HG02973 (cell line): ENCODE data around the gene ATF7.

ENCODE experiments used
- ATAC-seq: cut with Tn5 transposase; IDR thresholded peaks from one replicate; pipeline ENCODE4 v1.9.1; 2021; ENCODE audit warnings: moderate library complexity; ENCODE audit not compliant: unreplicated experiment

Gene ATF7

DNA sequence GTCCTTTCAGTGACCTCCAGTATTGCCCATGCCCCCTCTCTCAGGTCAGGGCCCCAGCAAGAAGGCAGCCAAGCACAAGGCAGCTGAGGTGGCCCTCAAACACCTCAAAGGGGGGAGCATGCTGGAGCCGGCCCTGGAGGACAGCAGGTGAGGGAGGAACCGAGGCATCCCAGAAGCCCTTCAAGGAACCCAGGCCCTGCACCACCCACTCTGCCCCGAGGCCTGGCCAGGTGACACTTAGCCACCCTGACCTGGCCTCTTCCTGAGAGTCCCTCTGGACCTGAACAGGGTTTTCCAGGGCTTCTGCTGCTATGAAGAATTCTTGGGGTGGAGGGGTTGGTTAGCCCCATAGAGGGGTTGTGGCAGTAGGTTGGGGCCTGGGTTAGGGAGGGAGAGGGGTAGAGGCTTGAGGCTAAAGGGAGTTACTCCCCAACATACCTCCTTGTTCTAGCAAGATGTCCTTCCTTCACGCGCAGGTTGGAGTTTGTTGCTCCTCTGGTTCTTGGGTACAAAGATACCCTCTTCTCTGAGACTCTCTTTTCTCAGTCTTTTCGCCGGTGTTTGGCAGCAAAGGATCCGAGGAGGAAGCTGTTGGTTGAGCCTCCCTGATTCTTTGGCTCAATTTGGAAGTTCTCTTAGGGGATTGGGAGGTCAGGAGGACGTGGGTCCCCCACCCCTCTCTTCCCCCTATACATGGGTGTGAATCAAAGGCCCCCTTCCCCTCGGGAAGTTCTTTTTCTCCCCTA is 123.0 kb downstream of the ATF7 start:
- ATAC-seq = no peak

DNA sequence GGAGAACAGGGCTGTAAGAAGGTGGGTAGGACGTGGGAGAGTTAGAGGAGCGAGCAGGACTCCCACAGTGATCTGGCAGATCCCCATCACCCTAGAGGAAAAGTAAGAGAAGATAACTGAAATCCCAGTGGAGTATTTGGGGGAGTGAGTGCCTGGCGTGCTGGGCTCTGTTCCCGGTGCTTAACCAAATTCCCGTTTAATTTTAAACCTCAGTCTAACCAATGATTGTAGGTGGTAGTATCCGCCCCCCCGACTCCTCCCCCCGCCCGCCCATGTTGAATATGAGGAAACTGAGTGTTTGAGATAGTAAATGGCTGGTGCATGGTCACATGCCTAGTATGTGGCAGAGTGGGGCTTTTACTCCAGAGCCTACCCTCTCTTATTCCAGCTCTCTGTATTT is 123.9 kb downstream of the ATF7 start:
- ATAC-seq = no peak

- no peak for ATAC-seq
Observed at GRCh38 chr12:53501615-53502181, 124.5 kb downstream of the ATF7 start.

- ATAC-seq = peak; percentile 71
Observed at GRCh38 chr12:53500776-53501614, 125.2 kb downstream of the ATF7 start, which contains the start of gene TARBP2. Gene TARBP2 (plus strand): TSS chr12:53501283. CDS start chr12:53501409, 126 bp downstream.

GRCh38 chr12:53500142-53500775 is 125.9 kb downstream of the ATF7 start:
- ATAC-seq = no peak

- no peak for ATAC-seq
Observed at GRCh38 chr12:53499266-53500141, 126.7 kb downstream of the ATF7 start, which contains the start of gene MAP3K12. Gene MAP3K12 (minus strand): TSS chr12:53499458. CDS start chr12:53487391, 12,067 bp downstream.

GRCh38 chr12:53498235-53498630 is 127.9 kb downstream of the ATF7 start:
- no peak for ATAC-seq

DNA sequence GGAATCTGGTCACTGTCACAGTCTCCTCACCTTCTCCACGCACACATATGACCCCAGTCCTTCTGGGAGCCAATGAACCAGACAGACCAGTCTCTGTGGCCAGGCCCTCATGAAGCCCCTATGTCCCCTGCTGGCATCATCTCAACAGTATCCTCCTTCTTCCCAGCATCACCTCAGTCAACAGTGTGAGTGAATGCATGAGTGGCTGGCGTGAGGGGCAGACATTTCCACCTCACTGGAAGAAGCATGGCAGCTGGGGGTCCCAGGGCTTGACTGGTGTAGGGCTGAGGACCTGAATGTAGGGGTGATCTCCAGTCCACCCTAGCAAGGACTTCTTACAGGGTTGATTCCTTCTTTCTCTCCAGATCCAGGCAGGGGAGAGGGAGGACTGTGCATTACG is 128.7 kb downstream of the ATF7 start:
- ATAC-seq = no peak

- ATAC-seq = no peak
Observed at GRCh38 chr12:53496752-53497032, 129.5 kb downstream of the ATF7 start.

DNA sequence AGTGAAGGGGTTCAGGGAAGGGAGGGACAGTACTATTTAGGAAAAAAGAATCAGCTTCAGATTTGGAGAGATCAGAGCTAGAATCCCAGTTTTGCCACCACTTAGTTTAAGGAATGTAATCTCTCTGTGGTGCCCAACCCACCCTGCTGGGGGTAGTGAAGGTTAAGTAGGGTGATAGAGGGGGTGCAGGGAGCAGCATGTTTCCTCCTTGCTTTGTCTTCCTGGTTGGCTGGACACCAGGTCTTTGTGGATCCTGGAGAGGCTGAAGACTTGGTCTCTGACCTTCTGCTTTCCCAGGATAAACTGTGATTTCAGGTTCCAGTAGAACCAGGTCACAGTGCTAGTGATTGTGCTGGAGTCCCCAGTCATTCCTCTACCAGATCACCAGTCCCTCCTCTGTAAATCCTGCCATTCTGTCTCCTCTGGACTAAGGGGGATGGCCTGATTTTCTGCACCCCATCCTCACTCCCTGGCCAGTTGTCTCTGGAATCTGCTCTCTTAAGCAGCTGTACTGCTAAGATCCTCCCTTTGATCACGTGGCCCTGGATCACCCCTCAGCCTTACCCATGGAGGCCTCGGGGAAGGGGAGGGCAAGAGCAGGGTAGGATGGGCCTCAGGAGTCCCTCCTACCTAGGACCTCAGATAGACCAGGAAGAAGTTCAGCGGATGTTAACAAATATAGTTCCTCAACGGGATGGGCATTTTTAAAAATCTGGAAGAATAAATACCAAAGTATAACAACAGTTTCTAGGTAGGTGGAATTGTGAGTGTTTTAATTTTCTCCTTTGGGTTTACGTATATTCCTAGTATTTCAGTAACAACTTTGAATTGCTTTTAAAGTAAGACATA is 130.1 kb downstream of the ATF7 start:
- ATAC-seq = no peak

GRCh38 chr12:53493610-53494391 is 132.4 kb downstream of the ATF7 start:
- no peak for ATAC-seq

DNA sequence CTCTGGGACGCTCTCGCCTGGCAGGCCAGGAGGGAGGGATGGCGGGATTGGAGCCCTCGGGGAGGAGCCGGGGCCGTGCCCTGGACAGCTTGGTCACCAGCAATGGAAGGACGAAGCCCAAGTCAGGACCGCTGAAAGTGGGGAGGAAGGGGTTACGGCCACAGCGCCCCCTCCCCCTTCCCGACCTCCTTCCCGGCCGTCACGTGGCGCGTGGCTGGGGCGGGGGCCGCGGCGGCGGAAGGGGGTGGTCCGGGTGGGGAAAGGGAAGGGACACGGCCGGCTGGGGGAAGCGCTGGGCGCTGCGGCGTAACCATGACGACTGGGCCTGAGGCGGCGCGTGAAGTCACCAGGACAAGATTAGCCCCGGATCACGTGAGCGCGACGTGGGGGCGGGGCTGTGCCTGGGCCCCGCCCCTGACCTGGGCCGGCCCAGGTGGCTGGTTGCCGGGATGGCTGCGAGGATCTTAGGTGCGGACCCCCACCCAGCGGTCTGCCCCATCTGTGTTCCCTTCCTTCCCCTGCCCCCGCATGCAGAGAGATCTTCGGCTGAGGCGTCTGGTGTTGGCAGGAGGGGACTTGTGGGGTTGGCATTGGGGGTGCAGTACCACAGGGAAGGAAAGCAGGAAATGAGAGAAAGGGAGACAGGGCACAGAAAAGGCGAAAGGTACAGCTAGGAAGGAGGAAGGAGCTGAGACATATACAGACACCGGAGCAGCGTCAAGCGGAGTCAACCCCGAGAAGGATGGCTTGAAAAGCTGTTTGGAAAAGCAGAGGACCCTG is 133.2 kb downstream of the ATF7 start:
- peak; percentile 93 for ATAC-seq

DNA sequence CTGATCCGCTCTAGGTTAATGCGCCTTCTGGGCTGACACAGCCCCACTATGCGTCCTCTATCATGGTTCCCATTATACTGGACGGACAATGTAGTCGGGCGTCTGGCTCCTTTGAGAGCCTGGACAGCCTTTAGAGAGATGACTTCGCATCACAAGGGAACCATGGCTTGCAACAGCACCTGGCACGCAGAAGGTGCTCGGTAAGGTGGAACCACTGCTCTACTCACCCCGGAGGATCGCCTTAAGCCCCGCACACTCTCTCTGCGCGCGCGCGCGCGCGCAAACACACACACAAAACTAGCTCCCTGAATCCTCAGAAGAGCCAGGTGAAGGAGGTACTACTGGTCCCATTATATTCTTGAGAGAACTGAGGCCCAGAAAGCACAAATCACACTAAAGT is 134.0 kb downstream of the ATF7 start:
- no peak for ATAC-seq

DNA sequence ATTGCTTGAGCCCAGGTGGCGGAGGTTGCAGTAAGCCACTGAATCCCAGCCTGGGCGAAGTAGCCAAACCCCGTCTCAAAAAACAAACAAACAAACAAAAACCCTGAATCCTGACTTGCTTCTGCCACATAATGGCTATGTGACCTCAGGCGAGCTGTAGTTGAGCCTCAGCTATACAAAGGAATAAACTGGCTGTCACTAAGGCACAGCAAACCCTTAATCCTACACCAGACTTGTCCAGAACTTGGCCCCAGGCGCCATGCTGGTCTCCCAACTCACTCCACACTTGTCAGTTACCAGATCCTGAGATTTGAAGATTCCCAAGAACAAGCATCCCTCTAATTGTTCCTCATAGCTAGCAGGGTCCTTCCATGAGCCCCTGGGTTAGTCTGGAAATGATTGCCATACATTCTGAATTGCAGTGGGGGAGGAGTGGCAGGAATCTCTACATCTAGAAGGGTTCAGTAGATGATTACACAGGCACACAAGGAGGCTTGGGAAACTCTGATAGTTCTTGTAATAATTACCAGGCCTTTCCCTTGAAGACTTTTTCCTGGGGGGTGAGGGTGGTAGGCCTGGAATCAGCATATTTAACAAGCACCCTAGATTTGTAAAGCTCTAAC is 136.8 kb downstream of the ATF7 start:
- no peak for ATAC-seq

GRCh38 chr12:53486736-53487487 is 139.3 kb downstream of the ATF7 start:
- no peak for ATAC-seq

- no peak for ATAC-seq
Observed at GRCh38 chr12:53485955-53486735, 140.0 kb downstream of the ATF7 start.
